ENCODE data around the gene CHN1.

Gene CHN1

GRCh38 chr2:174820361-174820760 lies 184.8 kb downstream of the CHN1 start:
- no peak for DNase-seq

- DNase-seq: no peak
These were observed 189.7 kb downstream of the CHN1 start for GRCh38 chr2:174815526-174815925.

- DNase-seq: no peak
These were observed 193.1 kb downstream of the CHN1 start for GRCh38 chr2:174812037-174812436.

- DNase-seq: no peak
These were observed 197.2 kb downstream of the CHN1 start for GRCh38 chr2:174807931-174808330.

- DNase-seq: no peak
These were observed 199.4 kb downstream of the CHN1 start for GRCh38 chr2:174805803-174806202.

- no peak for DNase-seq
These were observed 202.7 kb downstream of the CHN1 start for GRCh38 chr2:174802459-174802858.

- no peak for DNase-seq
These were observed 204.6 kb downstream of the CHN1 start for GRCh38 chr2:174800436-174801205.

GRCh38 chr2:174798801-174799200 lies 206.4 kb downstream of the CHN1 start:
- DNase-seq: no peak

GRCh38 chr2:174797781-174798276 lies 207.4 kb downstream of the CHN1 start:
- DNase-seq: no peak

- DNase-seq: no peak
These were observed 208.8 kb downstream of the CHN1 start for GRCh38 chr2:174796319-174796771.

GRCh38 chr2:174794851-174795374 lies 210.3 kb downstream of the CHN1 start:
- no peak for DNase-seq

- no peak for DNase-seq
These were observed 212.7 kb downstream of the CHN1 start for GRCh38 chr2:174792309-174793025.

- no peak for DNase-seq
These were observed 213.4 kb downstream of the CHN1 start for GRCh38 chr2:174791746-174792280.

- no peak for DNase-seq
These were observed 214.2 kb downstream of the CHN1 start for GRCh38 chr2:174791020-174791419.

GRCh38 chr2:174789001-174789400 lies 216.2 kb downstream of the CHN1 start:
- DNase-seq: no peak

GRCh38 chr2:174788291-174788929 lies 216.8 kb downstream of the CHN1 start:
- DNase-seq: peak in 1 of 2 donors; percentile 30

- DNase-seq: no peak
These were observed 217.5 kb downstream of the CHN1 start for GRCh38 chr2:174787487-174788205.

- no peak for DNase-seq
These were observed 219.0 kb downstream of the CHN1 start for GRCh38 chr2:174786066-174786725.

GRCh38 chr2:174785481-174785880 lies 219.7 kb downstream of the CHN1 start:
- DNase-seq: no peak

- no peak for DNase-seq
These were observed 220.3 kb downstream of the CHN1 start for GRCh38 chr2:174784909-174785308.

- DNase-seq: no peak
These were observed 220.9 kb downstream of the CHN1 start for GRCh38 chr2:174784316-174784715.

GRCh38 chr2:174781996-174782395 lies 223.2 kb downstream of the CHN1 start:
- DNase-seq: no peak

Measured in CD4-positive, alpha-beta T cell treated with Interleukin-4 for 1 hour (primary cell).